CD14-positive monocyte (primary cell): ENCODE data around the gene MT1A. TPM values are rescaled to one million over a fixed set of nuclear protein-coding genes. Genes with fewer than 3 reads are reported as not detected.

Experiments
- DNase-seq, 3 donors: peaks; one replicate each; pipeline ENCODE4 v3.0.0-alpha.2; 2011 to 2022
- H2AFZ ChIP-seq: 2 replicates; pipeline ENCODE4 v1.6.0; 2012; ENCODE audit warnings: mild to moderate bottlenecking, low read depth, low read length, inconsistent platforms; ENCODE audit not compliant: insufficient read depth, poor library complexity, severe bottlenecking
- H3K27ac ChIP-seq, 2 donors: 1 replicate in 1 of 2; 2 replicates in 1 of 2; pipeline ENCODE4 v1.5.1; 2012 to 2013; ENCODE audit warnings: low read length in 2 of 2, control low read depth in 1 of 2, inconsistent platforms in 1 of 2, low read depth in 1 of 2, mild to moderate bottlenecking in 1 of 2
- H3K27me3 ChIP-seq, 2 donors: one replicate each; pipeline versions ENCODE4 v1.6.0 to v1.6.1; 2011 to 2013; ENCODE audit warnings: low read length in 2 of 2; ENCODE audit not compliant: control insufficient read depth in 2 of 2, insufficient read depth in 2 of 2
- H3K36me3 ChIP-seq, 2 donors: replicated peaks in 1 of 2; 1 replicate in 1 of 2; 2 replicates in 1 of 2; pipeline versions ENCODE4 v1.5.1 to v1.6.1; 2012 to 2013; ENCODE audit warnings: low read length in 2 of 2, control low read depth in 1 of 2, inconsistent platforms in 1 of 2, mild to moderate bottlenecking in 1 of 2; ENCODE audit not compliant: insufficient read depth in 2 of 2, control insufficient read depth in 1 of 2
- H3K4me1 ChIP-seq, 2 donors: 1 replicate in 1 of 2; 2 replicates in 1 of 2; pipeline versions ENCODE4 v1.5.1 to v1.6.1; 2012 to 2013; ENCODE audit warnings: low read length in 2 of 2, control low read depth in 1 of 2, inconsistent platforms in 1 of 2, mild to moderate bottlenecking in 1 of 2, moderate library complexity in 1 of 2; ENCODE audit not compliant: insufficient read depth in 2 of 2, control insufficient read depth in 1 of 2
- H3K4me2 ChIP-seq: replicated peaks from 2 replicates; pipeline ENCODE3; 2012; ENCODE audit warnings: low read length, moderate library complexity, mild to moderate bottlenecking; ENCODE audit not compliant: poor library complexity, severe bottlenecking; ENCODE audit errors: extremely low read depth
- H3K4me3 ChIP-seq, 3 experiments: fragments of 200-600 bp in 1 of 3; sonication (generic) in 1 of 3; replicated peaks in 1 of 3; 1 replicate in 2 of 3; 2 replicates in 1 of 3; pipeline ENCODE4 v1.5.1; 2011 to 2013; ENCODE audit warnings: low read length in 3 of 3, mild to moderate bottlenecking in 3 of 3, control low read depth in 2 of 3, low read depth in 2 of 3, inconsistent platforms in 1 of 3, moderate library complexity in 1 of 3
- H3K79me2 ChIP-seq: 2 replicates; pipeline ENCODE4 v1.6.0; 2012; ENCODE audit warnings: mild to moderate bottlenecking, control low read depth, inconsistent platforms, low read length, moderate library complexity; ENCODE audit not compliant: insufficient read depth
- H3K9ac ChIP-seq: 2 replicates; pipeline ENCODE4 v1.6.0; 2017; ENCODE audit warnings: low read length, mild to moderate bottlenecking; ENCODE audit not compliant: insufficient read depth, poor library complexity, severe bottlenecking
- H3K9me3 ChIP-seq, 2 donors: replicated peaks in 1 of 2; 1 replicate in 1 of 2; 2 replicates in 1 of 2; pipeline versions ENCODE4 v1.5.1 to v1.6.1; 2012 to 2013; ENCODE audit warnings: low read length in 2 of 2, control low read depth in 1 of 2; ENCODE audit not compliant: control insufficient read depth in 1 of 2, insufficient read depth in 1 of 2
- H4K20me1 ChIP-seq: 2 replicates; pipeline ENCODE4 v1.6.0; 2012; ENCODE audit warnings: mild to moderate bottlenecking, low read length, control low read depth, moderate library complexity; ENCODE audit not compliant: insufficient read depth
- H3K27ac Mint-ChIP-seq, 7 donors: one replicate each; pipeline ENCODE4 v1.8.0; 2020; ENCODE audit warnings: mild to moderate bottlenecking in 7 of 7, mixed read lengths in 7 of 7, moderate library complexity in 6 of 7, inconsistent platforms in 2 of 7
- H3K27me3 Mint-ChIP-seq, 3 donors: one replicate each; pipeline ENCODE4 v1.8.0; 2021 to 2022; ENCODE audit warnings: low read depth in 3 of 3, mild to moderate bottlenecking in 3 of 3, mixed read lengths in 3 of 3, moderate library complexity in 3 of 3, inconsistent platforms in 1 of 3
- H3K36me3 Mint-ChIP-seq, 2 donors: one replicate each; pipeline ENCODE4 v1.8.0; 2020; ENCODE audit warnings: mixed read lengths in 2 of 2, inconsistent platforms in 1 of 2, mild to moderate bottlenecking in 1 of 2
- H3K4me1 Mint-ChIP-seq: one replicate; pipeline ENCODE4 v1.8.0; 2020; ENCODE audit warnings: mild to moderate bottlenecking, mixed read lengths
- H3K4me3 Mint-ChIP-seq, 2 donors: one replicate each; pipeline ENCODE4 v1.8.0; 2020; ENCODE audit warnings: mild to moderate bottlenecking in 2 of 2, mixed read lengths in 2 of 2, moderate library complexity in 1 of 2
- H3K9me3 Mint-ChIP-seq, 7 donors: one replicate each; pipeline ENCODE4 v1.8.0; 2020 to 2022; ENCODE audit warnings: mixed read lengths in 7 of 7, mild to moderate bottlenecking in 6 of 7, moderate library complexity in 6 of 7, inconsistent platforms in 2 of 7
- WGBS: methylation state at CpG from one replicate; pipeline ENCODE4 v1.1.5; 2013; ENCODE audit warnings: missing lambda C conversion rate; ENCODE audit not compliant: insufficient coverage; 5-methylcytosine and 5-hydroxymethylcytosine counted together
- intact Hi-C, 2 donors: fragments of 100-400 bp; cut with micrococcal nuclease; formaldehyde crosslinking; loops; one replicate each; pipeline versions ENCODE4 v1.15.0 to v1.15.1; 2023
- polyA plus RNA-seq, 3 donors: library from polyadenylated mRNA; depleted of rRNA in 1 of 3; unstranded in 2 of 3; stranded (reverse) in 1 of 3; fragments of 300-500 nt in 2 of 3; fragments of >200 nt in 1 of 3; fragmentation: Illumina TruSeq in 2 of 3; gene quantifications; 1 replicate in 2 of 3; 2 replicates in 1 of 3; pipeline ENCODE4 v1.2.3, GENCODE V29; 2012 to 2021
- TF ChIP-seq, protein P1 (sequence below): fragments of 200-600 bp; IDR thresholded peaks from one replicate; pipeline ENCODE4 v1.8.0; 2022; ENCODE audit warnings: antibody characterized with exemption, mild to moderate bottlenecking

Gene MT1A
- polyA plus RNA-seq, 3 donors, result not detected

DNA sequence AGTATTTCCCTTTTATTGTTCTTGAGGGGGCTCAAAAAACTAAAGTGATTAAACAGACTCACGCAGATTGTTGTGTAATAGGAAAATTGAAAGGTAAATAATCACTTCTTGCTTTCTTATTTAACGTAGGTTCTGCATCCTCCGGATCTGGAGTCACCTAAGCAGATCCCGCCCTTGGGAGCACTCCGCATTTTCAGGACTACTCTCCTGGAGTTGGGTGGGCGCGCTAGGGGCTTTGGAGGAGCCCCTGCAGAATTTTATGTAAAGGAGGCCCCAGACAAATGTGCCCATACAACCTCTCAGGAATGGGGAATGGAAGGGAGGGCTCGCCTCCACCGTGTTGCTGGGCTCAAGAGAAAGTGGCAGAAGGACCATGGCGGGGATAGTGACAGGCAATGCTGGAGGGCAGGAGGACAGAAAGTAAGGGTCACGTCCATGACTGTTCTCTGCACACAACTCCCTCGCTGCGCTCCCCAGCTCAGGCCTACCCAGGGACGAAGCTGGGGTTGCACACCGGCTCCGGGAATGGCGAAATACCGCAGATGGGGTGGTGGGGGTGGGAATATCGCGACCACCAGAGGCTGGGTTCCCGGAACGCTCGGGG lies 21.8 kb upstream of the MT1A start:
- H3K4me1 Mint-ChIP-seq, result peaks cover 13% of the 10 kb centered on the region
- no peaks in the 10 kb centered on the region for H3K79me2 ChIP-seq
- peaks cover 0 to 2% (median 0%) of the 10 kb centered on the region in 7 donors for H3K9me3 Mint-ChIP-seq
- H3K4me1 ChIP-seq, result peaks cover 12 to 14% of the 10 kb centered on the region in 2 donors
- intact Hi-C loops, result no loop called here
- 33% methylated on average over 20 of the region's 23 CpGs for WGBS
- peak overlapping the region; percentile 58 for H3K9ac ChIP-seq
- H3K36me3 Mint-ChIP-seq, result peaks cover 0 to 2% of the 10 kb centered on the region in 2 donors
- H3K4me3 Mint-ChIP-seq, result peak overlapping the region; percentile 81 to 94
- H3K27ac ChIP-seq, result no peak overlapping the region
- H3K9me3 ChIP-seq, result no peaks in the 10 kb centered on the region
- peak overlapping the region; percentile 83 for H2AFZ ChIP-seq
- TF ChIP-seq, protein P1, sequence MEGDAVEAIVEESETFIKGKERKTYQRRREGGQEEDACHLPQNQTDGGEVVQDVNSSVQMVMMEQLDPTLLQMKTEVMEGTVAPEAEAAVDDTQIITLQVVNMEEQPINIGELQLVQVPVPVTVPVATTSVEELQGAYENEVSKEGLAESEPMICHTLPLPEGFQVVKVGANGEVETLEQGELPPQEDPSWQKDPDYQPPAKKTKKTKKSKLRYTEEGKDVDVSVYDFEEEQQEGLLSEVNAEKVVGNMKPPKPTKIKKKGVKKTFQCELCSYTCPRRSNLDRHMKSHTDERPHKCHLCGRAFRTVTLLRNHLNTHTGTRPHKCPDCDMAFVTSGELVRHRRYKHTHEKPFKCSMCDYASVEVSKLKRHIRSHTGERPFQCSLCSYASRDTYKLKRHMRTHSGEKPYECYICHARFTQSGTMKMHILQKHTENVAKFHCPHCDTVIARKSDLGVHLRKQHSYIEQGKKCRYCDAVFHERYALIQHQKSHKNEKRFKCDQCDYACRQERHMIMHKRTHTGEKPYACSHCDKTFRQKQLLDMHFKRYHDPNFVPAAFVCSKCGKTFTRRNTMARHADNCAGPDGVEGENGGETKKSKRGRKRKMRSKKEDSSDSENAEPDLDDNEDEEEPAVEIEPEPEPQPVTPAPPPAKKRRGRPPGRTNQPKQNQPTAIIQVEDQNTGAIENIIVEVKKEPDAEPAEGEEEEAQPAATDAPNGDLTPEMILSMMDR, result no peak
- H4K20me1 ChIP-seq, result no peaks in the 10 kb centered on the region
- H3K36me3 ChIP-seq, result no peaks in the 10 kb centered on the region
- H3K4me3 ChIP-seq, result peak overlapping the region; percentile 26 to 74 (median 29)
- H3K4me2 ChIP-seq, result peak overlapping the region; percentile 82
- no peak for DNase-seq
- no peak overlapping the region for H3K27ac Mint-ChIP-seq
- peaks cover 18 to 42% of the 10 kb centered on the region in 2 donors for H3K27me3 ChIP-seq
- H3K27me3 Mint-ChIP-seq, result peaks cover 38 to 49% (median 42%) of the 10 kb centered on the region in 3 donors

DNA sequence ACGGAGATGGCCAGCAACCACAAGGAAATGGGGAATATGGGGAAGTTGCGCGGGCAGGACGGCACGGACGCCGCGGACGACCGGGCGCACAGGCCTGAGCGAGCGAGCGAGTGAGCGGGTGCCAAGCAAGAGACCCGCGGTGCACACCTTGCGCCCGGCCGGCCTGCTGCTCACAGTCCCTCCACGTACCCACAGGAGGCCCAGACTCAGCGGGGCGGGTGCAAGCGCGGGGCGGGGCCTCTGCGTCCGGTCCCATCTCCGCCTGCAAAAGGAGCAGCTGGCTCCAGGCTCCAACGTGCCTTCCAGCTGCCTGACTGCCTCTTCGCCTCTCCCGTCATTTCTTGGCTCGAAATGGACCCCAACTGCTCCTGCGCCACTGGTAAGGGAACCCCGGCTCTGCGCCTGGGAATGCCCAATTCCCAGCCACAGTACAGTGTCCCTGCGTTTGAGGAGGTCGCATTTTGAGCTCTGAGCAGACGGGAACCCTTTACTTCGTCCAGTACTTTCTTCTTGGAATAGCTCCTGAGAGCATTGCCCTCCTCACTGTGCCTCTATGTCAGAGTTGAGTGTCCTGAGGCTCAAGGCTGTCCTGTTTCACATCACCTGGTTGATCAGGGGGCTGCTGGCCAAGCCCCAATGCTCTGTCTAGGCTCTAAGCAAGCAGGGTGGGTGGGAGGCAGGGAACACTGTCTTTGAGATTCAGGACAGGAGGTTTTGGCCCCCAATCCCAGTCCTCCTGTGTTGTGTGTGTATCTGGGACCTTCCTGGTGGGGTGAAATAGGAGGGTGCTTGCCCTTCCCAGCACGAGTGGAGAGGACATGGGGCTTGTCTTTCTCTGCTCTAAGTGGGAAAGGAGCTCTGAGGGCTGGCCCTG lies 21.0 kb upstream of the MT1A start:
- Histone ChIP-seq H3K4me2 (peak overlapping the region; percentile 82), H4K20me1 (no peaks in the 10 kb centered on the region), H2AFZ (peak overlapping the region; percentile 83), H3K79me2 (no peaks in the 10 kb centered on the region), H3K9ac (peak overlapping the region; percentile 58), H3K9me3 (no peaks in the 10 kb centered on the region), H3K36me3 (no peaks in the 10 kb centered on the region), H3K4me3 (peak overlapping the region; percentile 26 to 74 (median 29)), H3K4me1 (peaks cover 12 to 14% of the 10 kb centered on the region in 2 donors), H3K27me3 (peaks cover 18 to 42% of the 10 kb centered on the region in 2 donors), H3K27ac (no peak overlapping the region)
- WGBS, result under 1% methylated on average over 37 of the region's 41 CpGs
- TF ChIP-seq, protein P1, result no peak
- peaks cover 40 to 49% (median 43%) of the 10 kb centered on the region in 3 donors for H3K27me3 Mint-ChIP-seq
- no peak overlapping the region for H3K27ac Mint-ChIP-seq
- DNase-seq, result peak in 2 of 3 donors; percentile 27 to 38
- H3K9me3 Mint-ChIP-seq, result peaks cover 0 to 2% (median 0%) of the 10 kb centered on the region in 7 donors
- peaks cover 0 to 2% of the 10 kb centered on the region in 2 donors for H3K36me3 Mint-ChIP-seq
- peak overlapping the region; percentile 81 to 94 for H3K4me3 Mint-ChIP-seq
- peaks cover 13% of the 10 kb centered on the region for H3K4me1 Mint-ChIP-seq
- intact Hi-C loops, result no loop called here
